HEK293 (cell line): Measurements from ENCODE around the gene MAP3K9.

ENCODE experiments used
- CTCF ChIA-PET: fragments of 350-600 bp; formaldehyde crosslinking; extraction: SDS; loops from one replicate; lab custom pipeline; 2021; ENCODE audit warnings: antibody characterized with exemption; lab: Yijun Ruan, JAX
- POLR2A ChIA-PET: fragments of 300-600 bp; formaldehyde crosslinking; extraction: SDS; loops from one replicate; lab custom pipeline; 2020; ENCODE audit warnings: antibody characterized with exemption, inconsistent platforms; lab: Yijun Ruan, JAX
- H3K27ac ChIP-seq: fragments of 200-500 bp; sonication (Bioruptor generic); 2 replicates; pipeline ENCODE4 v1.5.1; 2014; ENCODE audit warnings: low read depth, low read length, control low read depth, inconsistent platforms; ENCODE audit errors: extremely low read depth
- H3K36me3 ChIP-seq, 2 experiments: fragments of 200-500 bp in 1 of 2; sonication (Bioruptor generic) in 1 of 2; 1 replicate in 1 of 2; 2 replicates in 1 of 2; pipeline ENCODE4 v1.5.1; 2014 to 2017; ENCODE audit warnings: inconsistent platforms in 2 of 2, low read length in 2 of 2; ENCODE audit not compliant: control insufficient read depth in 2 of 2, insufficient read depth in 1 of 2
- H3K4me1 ChIP-seq: fragments of 200-500 bp; sonication (Bioruptor generic); 2 replicates; pipeline ENCODE4 v1.5.1; 2014; ENCODE audit warnings: mild to moderate bottlenecking, low read length, inconsistent platforms; ENCODE audit not compliant: control insufficient read depth, insufficient read depth
- H3K4me3 ChIP-seq: 2 replicates; pipeline ENCODE4 v1.5.1; 2011; ENCODE audit warnings: low read depth, mild to moderate bottlenecking, control low read depth, low read length, moderate library complexity
- H3K9me3 ChIP-seq: fragments of 200-500 bp; sonication (Bioruptor generic); 2 replicates; pipeline ENCODE4 v1.5.1; 2014; ENCODE audit warnings: low read depth, low read length, inconsistent platforms; ENCODE audit not compliant: control insufficient read depth, insufficient read depth
- FEZF1 ChIP-seq: fragments of 450-650 bp; formaldehyde crosslinking; IDR thresholded peaks from 2 replicates; pipeline ENCODE4 v1.5.1; 2016; ENCODE audit warnings: missing biosample characterization, missing genetic modification characterization
- HOXD13 ChIP-seq: sonication (generic); formaldehyde crosslinking; IDR thresholded peaks from 2 replicates; pipeline ENCODE4 v1.8.0; 2022; ENCODE audit warnings: missing genetic modification reagents, borderline replicate concordance
- REST ChIP-seq: fragments of 450-650 bp; formaldehyde crosslinking; IDR thresholded peaks from 2 replicates; pipeline ENCODE4 v1.5.1; 2016; ENCODE audit warnings: missing biosample characterization, missing genetic modification characterization
- YY2 ChIP-seq: fragments of 450-650 bp; formaldehyde crosslinking; IDR thresholded peaks from 2 replicates; pipeline ENCODE4 v1.5.1; 2016; ENCODE audit warnings: missing biosample characterization, missing genetic modification characterization
- ZBTB21 ChIP-seq: fragments of 450-650 bp; formaldehyde crosslinking; IDR thresholded peaks from 2 replicates; pipeline ENCODE4 v1.5.1; 2017; ENCODE audit warnings: missing biosample characterization, missing genetic modification characterization
- ZFP3 ChIP-seq: fragments of 450-650 bp; formaldehyde crosslinking; IDR thresholded peaks from 2 replicates; pipeline ENCODE4 v1.5.1; 2016; ENCODE audit warnings: low read depth, missing biosample characterization, missing genetic modification characterization
- ZNF133 ChIP-seq: fragments of 450-650 bp; formaldehyde crosslinking; IDR thresholded peaks from 2 replicates; pipeline ENCODE4 v1.5.1; 2016; ENCODE audit warnings: missing biosample characterization, missing genetic modification characterization
- ZNF146 ChIP-seq: fragments of 450-650 bp; formaldehyde crosslinking; IDR thresholded peaks from 2 replicates; pipeline ENCODE4 v1.5.1; 2016; ENCODE audit warnings: missing biosample characterization, missing genetic modification characterization
- ZNF324 ChIP-seq: fragments of 450-650 bp; formaldehyde crosslinking; IDR thresholded peaks from 2 replicates; pipeline ENCODE4 v1.5.1; 2016; ENCODE audit warnings: missing biosample characterization, missing genetic modification characterization
- ZNF350 ChIP-seq: fragments of 450-650 bp; formaldehyde crosslinking; IDR thresholded peaks from 2 replicates; pipeline ENCODE4 v1.5.0; 2017; ENCODE audit warnings: missing biosample characterization, mild to moderate bottlenecking, missing genetic modification characterization
- ZNF416 ChIP-seq: fragments of 450-650 bp; formaldehyde crosslinking; IDR thresholded peaks from 2 replicates; pipeline ENCODE4 v1.5.1; 2016; ENCODE audit warnings: missing biosample characterization, missing genetic modification characterization
- ZNF513 ChIP-seq: fragments of 450-650 bp; IDR thresholded peaks from 2 replicates; pipeline ENCODE4 v1.5.1; 2018; ENCODE audit warnings: missing biosample characterization, missing genetic modification characterization
- ZNF521 ChIP-seq: fragments of 450-650 bp; formaldehyde crosslinking; IDR thresholded peaks from 2 replicates; pipeline ENCODE4 v1.5.1; 2017; ENCODE audit warnings: missing biosample characterization, mild to moderate bottlenecking, missing genetic modification characterization
- ZNF664 ChIP-seq: fragments of 450-650 bp; formaldehyde crosslinking; IDR thresholded peaks from 2 replicates; pipeline ENCODE4 v1.5.1; 2016; ENCODE audit warnings: missing biosample characterization, missing genetic modification characterization
- TF ChIP-seq, protein P1 (sequence below): fragments of 450-650 bp; formaldehyde crosslinking; IDR thresholded peaks from 2 replicates; pipeline ENCODE4 v1.5.1; 2016; ENCODE audit warnings: missing biosample characterization, missing genetic modification characterization, borderline replicate concordance
- TF ChIP-seq, protein P2 (sequence below): IDR thresholded peaks from 2 replicates; pipeline ENCODE4 v1.6.1; 2011; ENCODE audit warnings: mild to moderate bottlenecking, low read depth, low read length, borderline replicate concordance

Gene MAP3K9

DNA sequence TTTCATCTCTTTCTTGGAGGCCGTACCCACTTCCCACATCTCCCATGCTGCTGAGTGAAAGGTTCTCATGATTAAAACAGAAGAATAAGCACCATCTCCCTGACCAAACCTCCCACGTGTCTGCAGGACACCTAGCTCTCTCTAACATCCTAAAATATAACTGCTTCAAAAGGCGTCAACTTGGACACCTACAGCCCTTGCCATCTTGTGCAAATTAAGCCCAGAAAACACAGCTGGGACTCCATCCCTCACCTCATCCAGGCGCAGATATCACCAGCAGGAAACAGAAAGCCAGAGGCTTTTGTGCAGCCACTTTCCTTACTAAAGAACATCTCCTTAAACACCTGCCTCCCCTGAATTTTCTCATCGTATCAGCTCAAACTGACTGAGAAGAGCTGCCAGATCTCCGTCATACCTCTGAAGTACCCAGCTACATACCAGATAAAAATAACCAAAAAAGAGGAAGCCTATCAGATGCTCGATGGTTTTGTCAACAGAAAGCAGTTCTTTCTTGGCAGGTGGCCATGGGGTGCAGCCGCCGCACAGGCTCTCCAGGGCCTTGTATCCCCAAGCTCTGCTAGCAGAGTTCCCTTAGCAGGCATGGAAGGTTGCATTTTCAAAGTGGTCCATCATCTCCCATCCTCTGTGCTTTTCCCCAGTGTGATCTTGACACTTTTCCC, 28.8 kb downstream of the MAP3K9 start (continued):
- TF ChIP-seq ZFP3, result no peak
- TF ChIP-seq ZNF513 (tag by site-specific recombination), result no peak
- no peak for TF ChIP-seq ZNF350
- TF ChIP-seq ZBTB21 (tag by site-specific recombination), result no peak
- TF ChIP-seq REST (tag by site-specific recombination), result no peak

DNA sequence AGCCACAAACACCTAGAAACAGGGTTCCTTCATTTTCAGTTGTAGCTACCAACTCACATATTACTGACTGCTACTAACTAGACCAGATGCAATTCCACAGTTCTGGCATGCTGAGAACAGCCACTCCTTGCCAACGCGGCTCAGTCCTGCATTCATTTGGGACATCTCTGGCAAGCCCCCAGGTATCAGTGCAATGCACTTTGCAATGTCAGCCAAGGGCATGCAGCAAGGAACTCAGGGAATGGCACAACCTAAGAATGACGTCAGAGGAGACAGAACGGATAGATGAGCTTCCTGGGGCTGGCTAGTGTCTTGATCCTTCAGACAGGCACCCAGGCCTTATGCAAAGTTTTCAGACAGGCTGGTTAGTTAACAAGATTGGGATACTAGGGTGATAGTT, 29.6 kb downstream of the MAP3K9 start:
- POLR2A ChIA-PET, result no interaction called here
- no peaks in the 10 kb centered on the region for H3K36me3 ChIP-seq

More for the DNA sequence above, 29.6 kb downstream of the MAP3K9 start:
- TF ChIP-seq ZNF133 (no peak), HOXD13 (CRISPR knock-in tag) (no peak), ZNF664 (tag by site-specific recombination) (no peak), FEZF1 (tag by site-specific recombination) (no peak), YY2 (tag by site-specific recombination) (no peak), ZNF521 (tag by site-specific recombination) (no peak), ZNF146 (tag by site-specific recombination) (no peak), ZNF324 (tag by site-specific recombination) (no peak), ZNF416 (tag by site-specific recombination) (no peak)
- TF ChIP-seq, protein P1, sequence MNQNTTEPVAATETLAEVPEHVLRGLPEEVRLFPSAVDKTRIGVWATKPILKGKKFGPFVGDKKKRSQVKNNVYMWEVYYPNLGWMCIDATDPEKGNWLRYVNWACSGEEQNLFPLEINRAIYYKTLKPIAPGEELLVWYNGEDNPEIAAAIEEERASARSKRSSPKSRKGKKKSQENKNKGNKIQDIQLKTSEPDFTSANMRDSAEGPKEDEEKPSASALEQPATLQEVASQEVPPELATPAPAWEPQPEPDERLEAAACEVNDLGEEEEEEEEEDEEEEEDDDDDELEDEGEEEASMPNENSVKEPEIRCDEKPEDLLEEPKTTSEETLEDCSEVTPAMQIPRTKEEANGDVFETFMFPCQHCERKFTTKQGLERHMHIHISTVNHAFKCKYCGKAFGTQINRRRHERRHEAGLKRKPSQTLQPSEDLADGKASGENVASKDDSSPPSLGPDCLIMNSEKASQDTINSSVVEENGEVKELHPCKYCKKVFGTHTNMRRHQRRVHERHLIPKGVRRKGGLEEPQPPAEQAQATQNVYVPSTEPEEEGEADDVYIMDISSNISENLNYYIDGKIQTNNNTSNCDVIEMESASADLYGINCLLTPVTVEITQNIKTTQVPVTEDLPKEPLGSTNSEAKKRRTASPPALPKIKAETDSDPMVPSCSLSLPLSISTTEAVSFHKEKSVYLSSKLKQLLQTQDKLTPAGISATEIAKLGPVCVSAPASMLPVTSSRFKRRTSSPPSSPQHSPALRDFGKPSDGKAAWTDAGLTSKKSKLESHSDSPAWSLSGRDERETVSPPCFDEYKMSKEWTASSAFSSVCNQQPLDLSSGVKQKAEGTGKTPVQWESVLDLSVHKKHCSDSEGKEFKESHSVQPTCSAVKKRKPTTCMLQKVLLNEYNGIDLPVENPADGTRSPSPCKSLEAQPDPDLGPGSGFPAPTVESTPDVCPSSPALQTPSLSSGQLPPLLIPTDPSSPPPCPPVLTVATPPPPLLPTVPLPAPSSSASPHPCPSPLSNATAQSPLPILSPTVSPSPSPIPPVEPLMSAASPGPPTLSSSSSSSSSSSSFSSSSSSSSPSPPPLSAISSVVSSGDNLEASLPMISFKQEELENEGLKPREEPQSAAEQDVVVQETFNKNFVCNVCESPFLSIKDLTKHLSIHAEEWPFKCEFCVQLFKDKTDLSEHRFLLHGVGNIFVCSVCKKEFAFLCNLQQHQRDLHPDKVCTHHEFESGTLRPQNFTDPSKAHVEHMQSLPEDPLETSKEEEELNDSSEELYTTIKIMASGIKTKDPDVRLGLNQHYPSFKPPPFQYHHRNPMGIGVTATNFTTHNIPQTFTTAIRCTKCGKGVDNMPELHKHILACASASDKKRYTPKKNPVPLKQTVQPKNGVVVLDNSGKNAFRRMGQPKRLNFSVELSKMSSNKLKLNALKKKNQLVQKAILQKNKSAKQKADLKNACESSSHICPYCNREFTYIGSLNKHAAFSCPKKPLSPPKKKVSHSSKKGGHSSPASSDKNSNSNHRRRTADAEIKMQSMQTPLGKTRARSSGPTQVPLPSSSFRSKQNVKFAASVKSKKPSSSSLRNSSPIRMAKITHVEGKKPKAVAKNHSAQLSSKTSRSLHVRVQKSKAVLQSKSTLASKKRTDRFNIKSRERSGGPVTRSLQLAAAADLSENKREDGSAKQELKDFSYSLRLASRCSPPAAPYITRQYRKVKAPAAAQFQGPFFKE (tag by site-specific recombination), result no peak
- TF ChIP-seq, protein P2, sequence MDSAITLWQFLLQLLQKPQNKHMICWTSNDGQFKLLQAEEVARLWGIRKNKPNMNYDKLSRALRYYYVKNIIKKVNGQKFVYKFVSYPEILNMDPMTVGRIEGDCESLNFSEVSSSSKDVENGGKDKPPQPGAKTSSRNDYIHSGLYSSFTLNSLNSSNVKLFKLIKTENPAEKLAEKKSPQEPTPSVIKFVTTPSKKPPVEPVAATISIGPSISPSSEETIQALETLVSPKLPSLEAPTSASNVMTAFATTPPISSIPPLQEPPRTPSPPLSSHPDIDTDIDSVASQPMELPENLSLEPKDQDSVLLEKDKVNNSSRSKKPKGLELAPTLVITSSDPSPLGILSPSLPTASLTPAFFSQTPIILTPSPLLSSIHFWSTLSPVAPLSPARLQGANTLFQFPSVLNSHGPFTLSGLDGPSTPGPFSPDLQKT, result no peak
- CTCF ChIA-PET, result interaction anchor here (0.9 kb wide), 1 partner anchor 157 kb away, joined by 3 read pairs; no protein-coding TSS in a partner anchor
- no peaks in the 10 kb centered on the region for H3K4me1 ChIP-seq
- H3K4me3 ChIP-seq, result no peak overlapping the region
- H3K9me3 ChIP-seq, result no peaks in the 10 kb centered on the region
- no peak overlapping the region for H3K27ac ChIP-seq
